GM18508 (cell line): ENCODE results near the gene PSPH.
"Not testable (repeated sequence)": the region's sequence is repeated elsewhere in the genome, so short reads cannot be mapped to it uniquely, and the experiment has no call there.

Experiments used
- ATAC-seq: cut with Tn5 transposase; IDR thresholded peaks from one replicate; pipeline ENCODE4 v1.9.1; 2021; ENCODE audit warnings: moderate number of reproducible peaks; ENCODE audit not compliant: insufficient read depth, unreplicated experiment

The PSPH gene

GRCh38 chr7:56051339-56052191 is at the start of gene PSPH, which contains the start of gene CCT6A:
Gene PSPH, minus strand, starts transcription at chr7:56051444. Its CDS starts 30,232 bp downstream, at chr7:56021212.
Gene CCT6A, plus strand, starts transcription at chr7:56051765. Its CDS starts 84 bp downstream, at chr7:56051849.
- peak; percentile 78 for ATAC-seq

- no peak for ATAC-seq
Observed at GRCh38 chr7:56099653-56100052, 48.4 kb upstream of the PSPH start.

GRCh38 chr7:56098187-56099008 is 47.2 kb upstream of the PSPH start:
- ATAC-seq: not testable (repeated sequence)

- no peak for ATAC-seq
Observed at GRCh38 chr7:56097700-56098099, 46.5 kb upstream of the PSPH start.

- ATAC-seq: no peak
Observed at GRCh38 chr7:56092789-56093531, 41.7 kb upstream of the PSPH start, which contains the start of gene PHKG1. Gene PHKG1, minus strand, starts transcription at chr7:56092952. Its CDS starts 4,011 bp downstream, at chr7:56088941.

GRCh38 chr7:56092388-56092787 is 41.1 kb upstream of the PSPH start:
- not testable (repeated sequence) for ATAC-seq

GRCh38 chr7:56091591-56091990 is 40.3 kb upstream of the PSPH start:
- ATAC-seq: no peak

GRCh38 chr7:56087445-56087844 is 36.2 kb upstream of the PSPH start:
- ATAC-seq: no peak

GRCh38 chr7:56086761-56087160 is 35.5 kb upstream of the PSPH start:
- no peak for ATAC-seq

GRCh38 chr7:56083150-56083785 is 32.0 kb upstream of the PSPH start:
- ATAC-seq: no peak

- no peak for ATAC-seq
Observed at GRCh38 chr7:56081626-56082340, 30.5 kb upstream of the PSPH start.

- not testable (repeated sequence) for ATAC-seq
Observed at GRCh38 chr7:56080726-56081435, 29.6 kb upstream of the PSPH start.

- no peak for ATAC-seq
Observed at GRCh38 chr7:56079450-56080185, 28.4 kb upstream of the PSPH start.

- ATAC-seq: no peak
Observed at GRCh38 chr7:56078196-56078595, 27.0 kb upstream of the PSPH start.

GRCh38 chr7:56077681-56078080 is 26.4 kb upstream of the PSPH start:
- ATAC-seq: no peak

- ATAC-seq: peak; percentile 71
Observed at GRCh38 chr7:56074371-56074791, 23.1 kb upstream of the PSPH start.

- not testable (repeated sequence) for ATAC-seq
Observed at GRCh38 chr7:56066376-56066775, 15.1 kb upstream of the PSPH start.
